ENCODE measurements around the gene HYAL4. TPM values are rescaled to one million over a fixed set of nuclear protein-coding genes. Genes with fewer than 3 reads are reported as not detected.

HYAL4 gene, protein sequence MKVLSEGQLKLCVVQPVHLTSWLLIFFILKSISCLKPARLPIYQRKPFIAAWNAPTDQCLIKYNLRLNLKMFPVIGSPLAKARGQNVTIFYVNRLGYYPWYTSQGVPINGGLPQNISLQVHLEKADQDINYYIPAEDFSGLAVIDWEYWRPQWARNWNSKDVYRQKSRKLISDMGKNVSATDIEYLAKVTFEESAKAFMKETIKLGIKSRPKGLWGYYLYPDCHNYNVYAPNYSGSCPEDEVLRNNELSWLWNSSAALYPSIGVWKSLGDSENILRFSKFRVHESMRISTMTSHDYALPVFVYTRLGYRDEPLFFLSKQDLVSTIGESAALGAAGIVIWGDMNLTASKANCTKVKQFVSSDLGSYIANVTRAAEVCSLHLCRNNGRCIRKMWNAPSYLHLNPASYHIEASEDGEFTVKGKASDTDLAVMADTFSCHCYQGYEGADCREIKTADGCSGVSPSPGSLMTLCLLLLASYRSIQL
- not detected for total RNA-seq

DNA sequence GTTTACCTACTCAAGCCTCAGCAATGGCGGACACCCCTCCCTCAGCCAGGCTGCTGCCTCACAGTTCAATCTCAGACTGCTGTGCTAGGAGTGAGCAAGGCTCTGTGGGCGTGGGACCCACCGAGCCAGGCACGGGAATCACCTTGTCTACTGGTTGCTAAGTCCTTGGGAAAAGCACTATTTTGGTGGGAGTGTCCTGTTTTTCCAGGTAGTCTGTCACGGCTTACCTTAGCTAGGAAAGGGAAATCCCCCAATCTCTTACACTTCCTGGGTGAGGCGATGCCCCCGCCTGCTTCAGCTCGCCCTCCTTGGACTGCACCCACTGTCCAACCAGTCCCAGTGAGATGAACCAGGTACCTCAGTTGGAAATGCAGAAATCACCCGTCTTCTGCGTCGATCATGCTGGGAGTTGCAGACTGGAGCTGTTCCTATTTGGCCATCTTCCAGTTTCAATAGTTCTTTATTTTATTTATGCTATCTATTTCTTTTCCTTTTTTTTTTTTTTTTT is at the start of gene HYAL4:
HYAL4 (plus strand) TSS at position 458 of the 508 bp plus-strand sequence. CDS start 23,105 bp downstream, outside the sequence.
- intact Hi-C loops (cut with DNase I; ENCODE audit: low total_unique reads): no loop called here
- TF ChIP-seq POLR2AphosphoS5 (IDR thresholded peaks at IDR 0.05) (no peak), EP300 (IDR thresholded peaks at IDR 0.05; ENCODE audit: low read depth) (no peak)
- Histone ChIP-seq H3K27ac (no peak within 1 kb of the TSS), H3K4me3 (no peak within 1 kb of the TSS), H3K27me3 (no peaks in the 10 kb centered on the region), H3K4me1 (peaks cover 0 to 5% (median 0%) of the 10 kb centered on the region in 4 donors), H3K36me3 (no peaks in the 10 kb centered on the region), H3K9me3 (no peaks in the 10 kb centered on the region)
- in situ Hi-C loops (cut with MboI; ENCODE audit: low pct_ligation_motif_present in 1 of 4, low pct_unique_long_range_greater_than_20kb in 1 of 4, low sequenced_read_pairs in 3 of 4): no loop called here
- DNase-seq: no peak
- WGBS, 2 donors (ENCODE audit: low coverage in 1 of 2): 82 to 88% methylated on average over 7 to 11 of the region's 11 CpGs

DNA sequence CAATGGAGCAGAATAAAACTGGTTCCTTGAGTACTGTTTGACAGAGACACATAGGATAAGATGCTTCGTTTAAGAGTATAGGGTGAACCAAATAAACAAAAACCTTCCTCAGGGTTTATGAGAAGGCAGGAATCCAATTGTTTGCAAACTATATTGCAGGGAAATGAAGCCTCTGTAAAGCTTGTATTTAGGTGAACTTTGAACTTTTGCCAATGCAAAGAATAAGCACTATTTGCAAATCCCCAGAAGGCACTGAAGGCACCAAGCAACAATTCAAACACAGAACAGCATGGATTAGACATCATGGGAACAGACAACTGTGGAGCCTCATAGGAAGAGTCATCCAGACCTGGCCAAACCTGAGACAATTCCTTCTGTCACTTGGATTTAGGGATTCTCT is 49.1 kb upstream of the HYAL4 start:
- in situ Hi-C loops (cut with MboI; ENCODE audit: low pct_ligation_motif_present in 1 of 4, low pct_unique_long_range_greater_than_20kb in 1 of 4, low sequenced_read_pairs in 3 of 4): loop anchor here in 1 of 4 donors (25.0 kb wide), 1 partner anchor 109 kb away; no protein-coding TSS in a partner anchor
- WGBS, 2 donors (ENCODE audit: low coverage in 1 of 2): 38 to 45% methylated on average over 1 of the region's 1 CpG

DNA sequence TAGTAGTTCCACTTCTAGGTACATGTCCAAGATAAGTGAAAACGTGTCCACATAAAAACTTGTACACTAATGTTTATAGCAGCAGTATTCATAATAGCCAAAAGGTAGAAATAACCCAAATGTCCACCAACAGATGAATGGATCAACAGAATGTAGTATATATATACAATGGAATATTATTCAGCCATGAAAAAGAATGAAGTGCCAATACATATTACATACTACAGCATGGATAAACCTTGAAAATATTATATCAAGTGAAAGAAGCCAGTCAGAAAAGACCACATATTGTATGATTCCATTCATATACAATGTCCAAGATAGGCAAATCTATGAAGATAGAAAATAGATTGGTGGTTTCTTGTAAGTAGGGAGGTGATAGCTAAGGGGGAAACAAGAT is 48.4 kb upstream of the HYAL4 start:
- 35% methylated on average over 1 of the region's 1 CpG; no CpG with 5 or more reads in 1 of the 2 donors for WGBS, 2 donors (ENCODE audit: low coverage in 1 of 2)

More for the DNA sequence above, 49.1 kb upstream of the HYAL4 start:
- Histone ChIP-seq H3K27ac (peak overlapping the region; percentile 52 to 77 (median 62)), H3K27me3 (no peaks in the 10 kb centered on the region), H3K4me3 (no peak overlapping the region), H3K36me3 (no peaks in the 10 kb centered on the region), H3K9me3 (no peaks in the 10 kb centered on the region), H3K4me1 (peaks cover 6 to 45% (median 18%) of the 10 kb centered on the region in 4 donors)
- DNase-seq: no peak
- TF ChIP-seq POLR2A (IDR thresholded peaks at IDR 0.05): no peak
- TF ChIP-seq POLR2AphosphoS5 (IDR thresholded peaks at IDR 0.05): no peak
- no peak for TF ChIP-seq EP300 (IDR thresholded peaks at IDR 0.05; ENCODE audit: low read depth)
- TF ChIP-seq, protein P1, sequence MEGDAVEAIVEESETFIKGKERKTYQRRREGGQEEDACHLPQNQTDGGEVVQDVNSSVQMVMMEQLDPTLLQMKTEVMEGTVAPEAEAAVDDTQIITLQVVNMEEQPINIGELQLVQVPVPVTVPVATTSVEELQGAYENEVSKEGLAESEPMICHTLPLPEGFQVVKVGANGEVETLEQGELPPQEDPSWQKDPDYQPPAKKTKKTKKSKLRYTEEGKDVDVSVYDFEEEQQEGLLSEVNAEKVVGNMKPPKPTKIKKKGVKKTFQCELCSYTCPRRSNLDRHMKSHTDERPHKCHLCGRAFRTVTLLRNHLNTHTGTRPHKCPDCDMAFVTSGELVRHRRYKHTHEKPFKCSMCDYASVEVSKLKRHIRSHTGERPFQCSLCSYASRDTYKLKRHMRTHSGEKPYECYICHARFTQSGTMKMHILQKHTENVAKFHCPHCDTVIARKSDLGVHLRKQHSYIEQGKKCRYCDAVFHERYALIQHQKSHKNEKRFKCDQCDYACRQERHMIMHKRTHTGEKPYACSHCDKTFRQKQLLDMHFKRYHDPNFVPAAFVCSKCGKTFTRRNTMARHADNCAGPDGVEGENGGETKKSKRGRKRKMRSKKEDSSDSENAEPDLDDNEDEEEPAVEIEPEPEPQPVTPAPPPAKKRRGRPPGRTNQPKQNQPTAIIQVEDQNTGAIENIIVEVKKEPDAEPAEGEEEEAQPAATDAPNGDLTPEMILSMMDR (IDR thresholded peaks at IDR 0.05): no peak
- intact Hi-C loops (cut with DNase I; ENCODE audit: low total_unique reads): no loop called here

DNA sequence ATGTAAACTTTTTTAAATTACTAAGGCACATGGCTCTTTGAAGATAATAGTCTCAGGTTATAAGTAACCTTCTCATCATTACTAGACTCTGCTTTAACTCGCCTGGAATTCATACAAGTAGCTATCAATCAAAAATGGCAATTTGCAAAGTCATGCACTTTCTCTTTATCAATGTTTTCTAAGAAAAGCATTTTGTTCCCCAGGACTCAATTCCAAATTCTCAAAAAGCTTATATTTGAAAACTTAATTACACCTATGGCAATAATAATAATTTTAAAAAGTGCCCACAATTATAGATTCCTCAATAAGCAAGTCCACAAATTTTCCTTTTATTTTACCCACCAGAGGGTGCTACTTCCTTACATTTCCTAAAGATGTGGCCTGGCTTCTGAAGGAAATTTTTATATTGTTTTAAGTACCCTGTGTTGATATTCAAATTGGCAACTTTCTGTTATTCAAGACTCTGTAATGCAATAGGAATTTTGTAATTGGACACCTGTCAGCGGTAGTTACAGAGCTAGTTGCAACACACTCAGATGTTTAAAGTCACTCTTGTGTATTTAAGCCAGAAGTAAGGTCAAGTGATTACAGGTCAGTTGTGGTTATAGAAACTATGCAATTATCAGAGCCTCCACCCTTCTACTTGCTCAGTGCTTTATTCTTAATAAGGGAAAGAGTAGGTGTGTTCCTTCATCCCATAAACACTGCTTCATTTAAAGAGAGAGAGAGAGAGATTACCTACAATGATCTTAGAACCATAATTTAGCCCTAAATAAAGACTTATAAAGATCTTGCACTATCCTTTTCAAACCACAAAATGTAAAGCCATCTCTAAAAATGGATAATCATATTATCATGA is 47.1 kb upstream of the HYAL4 start:
- intact Hi-C loops (cut with DNase I; ENCODE audit: low total_unique reads) (no loop called here), in situ Hi-C loops (cut with MboI; ENCODE audit: low pct_ligation_motif_present in 1 of 4, low pct_unique_long_range_greater_than_20kb in 1 of 4, low sequenced_read_pairs in 3 of 4) (loop anchor here in 1 of 4 donors (25.0 kb wide), 1 partner anchor 111 kb away; no protein-coding TSS in a partner anchor)
- no peak for DNase-seq
- H3K27me3 ChIP-seq: no peaks in the 10 kb centered on the region
- H3K9me3 ChIP-seq: no peaks in the 10 kb centered on the region
- WGBS, 2 donors (ENCODE audit: low coverage in 1 of 2): 44 to 47% methylated on average over 2 of the region's 2 CpGs
- peak overlapping the region in 1 of 4 donors; percentile 30 for H3K4me3 ChIP-seq
- H3K36me3 ChIP-seq: no peaks in the 10 kb centered on the region
- TF ChIP-seq POLR2AphosphoS5 (IDR thresholded peaks at IDR 0.05) (peak in 1 of 3 donors; percentile 33), EP300 (IDR thresholded peaks at IDR 0.05; ENCODE audit: low read depth) (no peak), POLR2A (IDR thresholded peaks at IDR 0.05) (no peak)
- TF ChIP-seq, protein P1 (IDR thresholded peaks at IDR 0.05): peak; percentile 47 to 74 (median 57)
- H3K4me1 ChIP-seq: peaks cover 6 to 45% (median 18%) of the 10 kb centered on the region in 4 donors
- H3K27ac ChIP-seq: peak overlapping the region; percentile 55 to 77 (median 60)

More for the DNA sequence above, 48.4 kb upstream of the HYAL4 start:
- intact Hi-C loops (cut with DNase I; ENCODE audit: low total_unique reads) (no loop called here), in situ Hi-C loops (cut with MboI; ENCODE audit: low pct_ligation_motif_present in 1 of 4, low pct_unique_long_range_greater_than_20kb in 1 of 4, low sequenced_read_pairs in 3 of 4) (loop anchor here in 1 of 4 donors (25.0 kb wide), 1 partner anchor 109 kb away; no protein-coding TSS in a partner anchor)
- Histone ChIP-seq H3K4me1 (peaks cover 6 to 45% (median 18%) of the 10 kb centered on the region in 4 donors), H3K27ac (peak overlapping the region; percentile 55 to 77 (median 60)), H3K9me3 (no peaks in the 10 kb centered on the region), H3K4me3 (no peak overlapping the region), H3K27me3 (no peaks in the 10 kb centered on the region), H3K36me3 (no peaks in the 10 kb centered on the region)
- TF ChIP-seq POLR2AphosphoS5 (IDR thresholded peaks at IDR 0.05) (no peak), POLR2A (IDR thresholded peaks at IDR 0.05) (no peak), EP300 (IDR thresholded peaks at IDR 0.05; ENCODE audit: low read depth) (no peak)
- TF ChIP-seq, protein P1 (IDR thresholded peaks at IDR 0.05): no peak
- no peak for DNase-seq
